Measurements from ENCODE around the gene RUNX2.

DNA sequence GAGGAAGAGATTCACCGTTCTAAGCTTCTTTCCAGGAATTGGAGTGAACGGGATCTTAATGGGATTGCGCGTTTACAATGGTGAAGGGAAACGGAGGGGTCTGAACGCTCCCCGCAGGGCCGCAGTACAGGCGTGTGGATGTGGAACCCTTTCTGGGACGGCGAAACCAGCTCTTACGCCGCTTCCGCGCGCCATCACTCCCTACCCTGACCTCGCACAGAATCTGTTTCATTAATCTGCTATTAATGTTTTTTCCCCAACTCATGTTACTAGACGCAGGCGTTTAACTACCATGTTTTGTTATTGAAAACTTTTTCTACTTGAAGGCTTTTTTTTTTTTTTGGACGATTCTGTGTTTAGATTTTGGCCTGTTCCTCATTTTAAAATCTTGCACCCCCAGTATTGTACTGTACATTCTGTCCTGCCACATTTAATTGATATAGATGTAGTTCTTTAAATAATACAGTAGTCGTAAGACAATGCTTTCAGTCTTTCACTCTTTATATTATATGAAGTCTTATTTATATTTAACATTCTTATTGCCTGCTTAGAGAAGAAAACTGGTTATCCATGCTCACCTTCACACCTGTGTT lies 50.3 kb downstream of the RUNX2 start:
- TF ChIP-seq, protein P1, sequence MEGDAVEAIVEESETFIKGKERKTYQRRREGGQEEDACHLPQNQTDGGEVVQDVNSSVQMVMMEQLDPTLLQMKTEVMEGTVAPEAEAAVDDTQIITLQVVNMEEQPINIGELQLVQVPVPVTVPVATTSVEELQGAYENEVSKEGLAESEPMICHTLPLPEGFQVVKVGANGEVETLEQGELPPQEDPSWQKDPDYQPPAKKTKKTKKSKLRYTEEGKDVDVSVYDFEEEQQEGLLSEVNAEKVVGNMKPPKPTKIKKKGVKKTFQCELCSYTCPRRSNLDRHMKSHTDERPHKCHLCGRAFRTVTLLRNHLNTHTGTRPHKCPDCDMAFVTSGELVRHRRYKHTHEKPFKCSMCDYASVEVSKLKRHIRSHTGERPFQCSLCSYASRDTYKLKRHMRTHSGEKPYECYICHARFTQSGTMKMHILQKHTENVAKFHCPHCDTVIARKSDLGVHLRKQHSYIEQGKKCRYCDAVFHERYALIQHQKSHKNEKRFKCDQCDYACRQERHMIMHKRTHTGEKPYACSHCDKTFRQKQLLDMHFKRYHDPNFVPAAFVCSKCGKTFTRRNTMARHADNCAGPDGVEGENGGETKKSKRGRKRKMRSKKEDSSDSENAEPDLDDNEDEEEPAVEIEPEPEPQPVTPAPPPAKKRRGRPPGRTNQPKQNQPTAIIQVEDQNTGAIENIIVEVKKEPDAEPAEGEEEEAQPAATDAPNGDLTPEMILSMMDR (IDR thresholded peaks at IDR 0.05) = no peak
- no peak for TF ChIP-seq EZH2 (IDR thresholded peaks at IDR 0.05; ENCODE audit: borderline replicate concordance, insufficient read depth, low read depth, low read length, poor library complexity, severe bottlenecking)
